HUES6 (cell line): ENCODE results near the gene OTUD4.
"Not testable (repeated sequence)": the region's sequence is repeated elsewhere in the genome, so short reads cannot be mapped to it uniquely, and the experiment has no call there.

Experiments used
- H3K27ac ChIP-seq: 2 replicates; pipeline ENCODE4 v1.7.0; 2013; ENCODE audit warnings: low read depth, mild to moderate bottlenecking, low read length, inconsistent platforms
- H3K27me3 ChIP-seq: 2 replicates; pipeline ENCODE4 v1.6.1; 2013; ENCODE audit warnings: low read length; ENCODE audit not compliant: control insufficient read depth, insufficient read depth
- H3K36me3 ChIP-seq: 2 replicates; pipeline ENCODE4 v1.6.1; 2013; ENCODE audit warnings: low read length; ENCODE audit not compliant: control insufficient read depth, insufficient read depth
- H3K4me1 ChIP-seq: 2 replicates; pipeline ENCODE4 v1.6.1; 2013; ENCODE audit warnings: low read length; ENCODE audit not compliant: control insufficient read depth, insufficient read depth
- H3K4me3 ChIP-seq: 2 replicates; pipeline ENCODE4 v1.5.1; 2013; ENCODE audit warnings: low read depth, low read length
- H3K9ac ChIP-seq: one replicate; pipeline ENCODE4 v1.6.1; 2013; ENCODE audit warnings: mild to moderate bottlenecking, low read length
- H3K9me3 ChIP-seq: 2 replicates; pipeline ENCODE4 v1.6.1; 2013; ENCODE audit warnings: low read depth, low read length; ENCODE audit not compliant: control insufficient read depth, insufficient read depth

Gene OTUD4

GRCh38 chr4:145200366-145200765, 20.0 kb upstream of the OTUD4 start:
- no peak overlapping the region for H3K9ac ChIP-seq
- H3K4me1 ChIP-seq = no peaks in the 10 kb centered on the region
- H3K9me3 ChIP-seq = no peaks in the 10 kb centered on the region
- H3K27me3 ChIP-seq = no peaks in the 10 kb centered on the region
- H3K27ac ChIP-seq = no peak overlapping the region
- H3K4me3 ChIP-seq = no peak overlapping the region
- H3K36me3 ChIP-seq = no peaks in the 10 kb centered on the region

GRCh38 chr4:145199051-145199716, 18.8 kb upstream of the OTUD4 start:
- no peak overlapping the region for H3K9ac ChIP-seq
- H3K27ac ChIP-seq = no peak overlapping the region
- H3K4me1 ChIP-seq = no peaks in the 10 kb centered on the region

GRCh38 chr4:145196747-145197146, 16.4 kb upstream of the OTUD4 start:
- Histone ChIP-seq H3K4me1 (no peaks in the 10 kb centered on the region), H3K9me3 (no peaks in the 10 kb centered on the region), H3K4me3 (no peak overlapping the region), H3K27me3 (no peaks in the 10 kb centered on the region), H3K36me3 (no peaks in the 10 kb centered on the region), H3K9ac (no peak overlapping the region), H3K27ac (no peak overlapping the region)

More at GRCh38 chr4:145199051-145199716, 18.8 kb upstream of the OTUD4 start:
- H3K4me3 ChIP-seq = no peak overlapping the region
- H3K9me3 ChIP-seq = no peaks in the 10 kb centered on the region
- H3K27me3 ChIP-seq = no peaks in the 10 kb centered on the region
- no peaks in the 10 kb centered on the region for H3K36me3 ChIP-seq

GRCh38 chr4:145195167-145195952, 15.0 kb upstream of the OTUD4 start:
- Histone ChIP-seq H3K27me3 (no peaks in the 10 kb centered on the region), H3K36me3 (no peaks in the 10 kb centered on the region), H3K4me1 (no peaks in the 10 kb centered on the region), H3K9me3 (no peaks in the 10 kb centered on the region), H3K27ac (no peak overlapping the region), H3K9ac (no peak overlapping the region), H3K4me3 (no peak overlapping the region)

GRCh38 chr4:145189981-145190380, 9.6 kb upstream of the OTUD4 start:
- Histone ChIP-seq H3K9me3 (no peaks in the 10 kb centered on the region), H3K4me1 (no peaks in the 10 kb centered on the region), H3K36me3 (no peaks in the 10 kb centered on the region), H3K27ac (no peak overlapping the region), H3K4me3 (no peak overlapping the region), H3K9ac (no peak overlapping the region), H3K27me3 (no peaks in the 10 kb centered on the region)

- Histone ChIP-seq H3K27ac (no peak overlapping the region), H3K27me3 (no peaks in the 10 kb centered on the region), H3K9ac (no peak overlapping the region), H3K36me3 (no peaks in the 10 kb centered on the region), H3K4me1 (no peaks in the 10 kb centered on the region), H3K9me3 (no peaks in the 10 kb centered on the region), H3K4me3 (no peak overlapping the region)
Measured at GRCh38 chr4:145186729-145187128, 6.3 kb upstream of the OTUD4 start.

GRCh38 chr4:145183581-145183980, 3.2 kb upstream of the OTUD4 start:
- Histone ChIP-seq H3K9ac (no peak overlapping the region), H3K4me3 (no peak overlapping the region), H3K27me3 (no peaks in the 10 kb centered on the region), H3K9me3 (no peaks in the 10 kb centered on the region), H3K36me3 (no peaks in the 10 kb centered on the region), H3K4me1 (peaks cover 7% of the 10 kb centered on the region; the same call in 1 of the 2 replicates), H3K27ac (no peak overlapping the region)

- no peaks in the 10 kb centered on the region for H3K36me3 ChIP-seq
- H3K27ac ChIP-seq = no peak overlapping the region
- no peaks in the 10 kb centered on the region for H3K27me3 ChIP-seq
- H3K9ac ChIP-seq = no peak overlapping the region
- H3K9me3 ChIP-seq = no peaks in the 10 kb centered on the region
- peaks cover 9% of the 10 kb centered on the region for H3K4me1 ChIP-seq
- no peak overlapping the region for H3K4me3 ChIP-seq
Measured at GRCh38 chr4:145183023-145183422, 2.6 kb upstream of the OTUD4 start.

- Histone ChIP-seq H3K4me1 (peaks cover 16% of the 10 kb centered on the region), H3K27me3 (no peaks in the 10 kb centered on the region), H3K9ac (no peak overlapping the region), H3K27ac (no peak overlapping the region), H3K9me3 (no peaks in the 10 kb centered on the region), H3K36me3 (no peaks in the 10 kb centered on the region), H3K4me3 (no peak overlapping the region)
Measured at GRCh38 chr4:145182222-145182621, 1.8 kb upstream of the OTUD4 start.

GRCh38 chr4:145181091-145181501, 707 bp upstream of the OTUD4 start:
- Histone ChIP-seq H3K27ac (no peak overlapping the region), H3K4me1 (peaks cover 19% of the 10 kb centered on the region), H3K4me3 (peak overlapping the region; percentile 81), H3K9me3 (no peaks in the 10 kb centered on the region), H3K36me3 (no peaks in the 10 kb centered on the region), H3K9ac (peak overlapping the region; percentile 79), H3K27me3 (no peaks in the 10 kb centered on the region)

- H3K9ac ChIP-seq = peak overlapping the region; percentile 89
- not testable (repeated sequence) for H3K9me3 ChIP-seq, H3K36me3 ChIP-seq, H3K27me3 ChIP-seq
- peak overlapping the region; percentile 81 for H3K4me3 ChIP-seq
- peaks cover 19% of the 10 kb centered on the region for H3K4me1 ChIP-seq
- peak overlapping the region; percentile 90 for H3K27ac ChIP-seq
Measured at GRCh38 chr4:145179861-145180297, 510 bp downstream of the OTUD4 start.
